Vagina (tissue), 2 donors: ENCODE data around the gene SYNDIG1L.

Experiments used
- POLR2A ChIP-seq, 2 donors: fragments of 450-650 bp; IDR thresholded peaks; one replicate each; pipeline ENCODE4 v1.6.1; 2017; ENCODE audit warnings: antibody characterized with exemption in 2 of 2, mild to moderate bottlenecking in 2 of 2, moderate library complexity in 2 of 2
- POLR2AphosphoS5 ChIP-seq, 2 donors: sonication (generic); formaldehyde crosslinking; IDR thresholded peaks; one replicate each; pipeline ENCODE4 v1.9.0; 2017; ENCODE audit warnings: antibody characterized with exemption in 2 of 2, mild to moderate bottlenecking in 2 of 2, low read depth in 1 of 2; ENCODE audit not compliant: insufficient read depth in 1 of 2
- TF ChIP-seq, protein P1 (sequence below), 3 experiments: fragments of 450-650 bp in 2 of 3; fragments of 200-600 bp in 1 of 3; sonication (generic) in 1 of 3; IDR thresholded peaks; one replicate each; pipeline ENCODE4 v1.5.1; 2017 to 2019; ENCODE audit warnings: antibody characterized with exemption in 3 of 3, mild to moderate bottlenecking in 2 of 3, moderate library complexity in 2 of 3

DNA sequence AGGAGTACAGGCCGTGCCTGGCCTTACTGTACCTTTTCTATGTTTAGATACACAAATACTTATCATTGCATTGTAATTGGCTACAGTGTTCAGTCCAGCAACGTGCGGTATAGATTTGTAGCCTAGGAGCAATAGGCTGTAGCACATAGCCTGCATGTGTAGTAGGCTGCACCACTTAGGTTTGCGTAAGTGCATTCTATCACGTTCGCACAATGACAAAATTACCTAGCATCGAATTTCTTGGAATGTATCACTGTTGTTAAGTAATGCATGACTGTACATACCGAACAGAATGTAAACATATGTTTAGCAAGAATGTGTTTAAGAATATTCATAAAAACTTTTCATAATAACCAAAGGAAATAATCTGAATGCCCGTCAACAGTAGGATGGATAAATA lies 45.8 kb downstream of the SYNDIG1L start:
- no peak for TF ChIP-seq POLR2A (IDR thresholded peaks at IDR 0.05)
- TF ChIP-seq, protein P1, sequence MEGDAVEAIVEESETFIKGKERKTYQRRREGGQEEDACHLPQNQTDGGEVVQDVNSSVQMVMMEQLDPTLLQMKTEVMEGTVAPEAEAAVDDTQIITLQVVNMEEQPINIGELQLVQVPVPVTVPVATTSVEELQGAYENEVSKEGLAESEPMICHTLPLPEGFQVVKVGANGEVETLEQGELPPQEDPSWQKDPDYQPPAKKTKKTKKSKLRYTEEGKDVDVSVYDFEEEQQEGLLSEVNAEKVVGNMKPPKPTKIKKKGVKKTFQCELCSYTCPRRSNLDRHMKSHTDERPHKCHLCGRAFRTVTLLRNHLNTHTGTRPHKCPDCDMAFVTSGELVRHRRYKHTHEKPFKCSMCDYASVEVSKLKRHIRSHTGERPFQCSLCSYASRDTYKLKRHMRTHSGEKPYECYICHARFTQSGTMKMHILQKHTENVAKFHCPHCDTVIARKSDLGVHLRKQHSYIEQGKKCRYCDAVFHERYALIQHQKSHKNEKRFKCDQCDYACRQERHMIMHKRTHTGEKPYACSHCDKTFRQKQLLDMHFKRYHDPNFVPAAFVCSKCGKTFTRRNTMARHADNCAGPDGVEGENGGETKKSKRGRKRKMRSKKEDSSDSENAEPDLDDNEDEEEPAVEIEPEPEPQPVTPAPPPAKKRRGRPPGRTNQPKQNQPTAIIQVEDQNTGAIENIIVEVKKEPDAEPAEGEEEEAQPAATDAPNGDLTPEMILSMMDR (IDR thresholded peaks at IDR 0.05), result no peak
- TF ChIP-seq POLR2AphosphoS5 (IDR thresholded peaks at IDR 0.05; ENCODE audit: insufficient read depth in 1 of 2, low read depth in 1 of 2), result no peak
